PC-3 (cell line): ENCODE measurements around the gene STIL.

Experiments
- CTCF ChIP-seq: fragments of 300-600 bp; sonication (generic); conservative IDR thresholded peaks from 2 replicates; pipeline ENCODE4 v1.5.1; 2017; ENCODE audit warnings: antibody characterized with exemption, low read depth, mild to moderate bottlenecking, low read length
- EZH2 ChIP-seq: fragments of 300-600 bp; sonication (generic); IDR thresholded peaks from one replicate; pipeline ENCODE4 v1.6.1; 2017; ENCODE audit warnings: antibody characterized with exemption, mild to moderate bottlenecking, low read length; ENCODE audit not compliant: unreplicated experiment
- EZH2phosphoT487 ChIP-seq: fragments of 300-600 bp; sonication (generic); IDR thresholded peaks from 2 replicates; pipeline ENCODE4 v1.6.1; 2018; ENCODE audit warnings: mild to moderate bottlenecking, antibody characterized with exemption, low read length, borderline replicate concordance

- TF ChIP-seq EZH2 = no peak
- TF ChIP-seq CTCF = no peak
- TF ChIP-seq EZH2phosphoT487 = no peak
Measured at GRCh38 chr1:47229886-47230691, 83.9 kb downstream of the STIL start.
